Measurements from ENCODE around the gene TCF4.

- TF ChIP-seq EP300 (IDR thresholded peaks at IDR 0.05): no peak
- TF ChIP-seq CTCF (IDR thresholded peaks at IDR 0.05): no peak
- no peak for TF ChIP-seq POLR2AphosphoS5 (IDR thresholded peaks at IDR 0.05)
- TF ChIP-seq POLR2A (IDR thresholded peaks at IDR 0.05): no peak
Observed at GRCh38 chr18:55609160-55609825, 21.3 kb upstream of the TCF4 start.

Data from upper lobe of left lung (tissue), 4 donors.